ENCODE results near the gene MON1A. TPM values are rescaled to one million over a fixed set of nuclear protein-coding genes. Genes with fewer than 3 reads are reported as not detected.

Gene MON1A
- total RNA-seq, 2 experiments from 2014 or later = 13.0 to 15.8 TPM

- no peaks in the 10 kb centered on the region for H3K9me3 Mint-ChIP-seq (ENCODE audit: low read depth)
- H3K27me3 Mint-ChIP-seq = no peaks in the 10 kb centered on the region
- ATAC-seq = no peak
- peaks cover 8% of the 10 kb centered on the region for H3K4me1 Mint-ChIP-seq
- DNase-seq = no peak
- no peak overlapping the region for H3K27ac Mint-ChIP-seq
- CTCF ChIA-PET = no interaction called here
- H3K36me3 Mint-ChIP-seq = peaks cover 1% of the 10 kb centered on the region
- no peak overlapping the region for H3K4me3 Mint-ChIP-seq
These were observed 30.6 kb downstream of the MON1A start for GRCh38 chr3:49898991-49899390.

- H3K4me1 Mint-ChIP-seq = no peaks in the 10 kb centered on the region
- CTCF ChIA-PET = no interaction called here
- H3K9me3 Mint-ChIP-seq (ENCODE audit: low read depth) = no peaks in the 10 kb centered on the region
- H3K4me3 Mint-ChIP-seq = no peak overlapping the region
- no peak for ATAC-seq
- no peak overlapping the region for H3K27ac Mint-ChIP-seq
- no peaks in the 10 kb centered on the region for H3K36me3 Mint-ChIP-seq
- DNase-seq = no peak
- no peaks in the 10 kb centered on the region for H3K27me3 Mint-ChIP-seq
These were observed 33.3 kb downstream of the MON1A start for GRCh38 chr3:49896345-49896744.

GRCh38 chr3:49895791-49896190 is 33.8 kb downstream of the MON1A start:
- Mint-ChIP-seq H3K27me3 (no peaks in the 10 kb centered on the region), H3K36me3 (no peaks in the 10 kb centered on the region), H3K4me3 (no peak overlapping the region), H3K27ac (no peak overlapping the region), H3K9me3 (ENCODE audit: low read depth) (no peaks in the 10 kb centered on the region), H3K4me1 (no peaks in the 10 kb centered on the region)
- DNase-seq = no peak
- CTCF ChIA-PET = interaction anchor here (1.1 kb wide), 1 partner anchor 48 kb away, joined by 3 read pairs; no protein-coding TSS in a partner anchor
- ATAC-seq = no peak

- CTCF ChIA-PET = no interaction called here
These were observed 40.3 kb downstream of the MON1A start for GRCh38 chr3:49889296-49889695.

GRCh38 chr3:49886922-49887265 is 42.7 kb downstream of the MON1A start:
- Mint-ChIP-seq H3K9me3 (ENCODE audit: low read depth) (no peaks in the 10 kb centered on the region), H3K4me3 (no peak overlapping the region), H3K4me1 (peaks cover 5% of the 10 kb centered on the region), H3K27me3 (no peaks in the 10 kb centered on the region), H3K27ac (no peak overlapping the region), H3K36me3 (no peaks in the 10 kb centered on the region)
- DNase-seq = no peak
- ATAC-seq = no peak
- CTCF ChIA-PET = interaction anchor here (0.8 kb wide), 1 partner anchor 48 kb away, joined by 3 read pairs; no protein-coding TSS in a partner anchor

More at GRCh38 chr3:49889296-49889695, 40.3 kb downstream of the MON1A start:
- H3K27ac Mint-ChIP-seq = no peak overlapping the region
- peaks cover 5% of the 10 kb centered on the region for H3K4me1 Mint-ChIP-seq
- ATAC-seq = no peak
- H3K36me3 Mint-ChIP-seq = no peaks in the 10 kb centered on the region
- H3K9me3 Mint-ChIP-seq (ENCODE audit: low read depth) = no peaks in the 10 kb centered on the region
- no peak overlapping the region for H3K4me3 Mint-ChIP-seq
- DNase-seq = no peak
- H3K27me3 Mint-ChIP-seq = no peaks in the 10 kb centered on the region

- no peaks in the 10 kb centered on the region for H3K9me3 Mint-ChIP-seq (ENCODE audit: low read depth)
- H3K27me3 Mint-ChIP-seq = no peaks in the 10 kb centered on the region
- CTCF ChIA-PET = no interaction called here
- no peak overlapping the region for H3K27ac Mint-ChIP-seq
- no peak overlapping the region for H3K4me3 Mint-ChIP-seq
- ATAC-seq = no peak
- DNase-seq = no peak
- no peaks in the 10 kb centered on the region for H3K36me3 Mint-ChIP-seq
- H3K4me1 Mint-ChIP-seq = no peaks in the 10 kb centered on the region
These were observed 45.6 kb downstream of the MON1A start for GRCh38 chr3:49883998-49884397.

- Mint-ChIP-seq H3K4me1 (no peaks in the 10 kb centered on the region), H3K27me3 (no peaks in the 10 kb centered on the region), H3K27ac (no peak overlapping the region), H3K4me3 (no peak overlapping the region), H3K9me3 (ENCODE audit: low read depth) (no peaks in the 10 kb centered on the region), H3K36me3 (no peaks in the 10 kb centered on the region)
- no peak for DNase-seq
- no peak for ATAC-seq
- CTCF ChIA-PET = interaction anchor here (1.0 to 2.0 kb wide), 3 partner anchors 20 to 210 kb away, joined by 3 to 7 read pairs (median 3); no protein-coding TSS in a partner anchor
These were observed 47.4 kb downstream of the MON1A start for GRCh38 chr3:49882166-49882565.

GRCh38 chr3:49880581-49881315 is 48.9 kb downstream of the MON1A start:
- DNase-seq = no peak
- H3K36me3 Mint-ChIP-seq = no peaks in the 10 kb centered on the region
- CTCF ChIA-PET = interaction anchor here (1.5 kb wide), 1 partner anchor 42 kb away, joined by 4 read pairs; no protein-coding TSS in a partner anchor
- H3K27me3 Mint-ChIP-seq = no peaks in the 10 kb centered on the region
- H3K27ac Mint-ChIP-seq = no peak overlapping the region
- no peak overlapping the region for H3K4me3 Mint-ChIP-seq
- no peaks in the 10 kb centered on the region for H3K4me1 Mint-ChIP-seq
- no peaks in the 10 kb centered on the region for H3K9me3 Mint-ChIP-seq (ENCODE audit: low read depth)
- no peak for ATAC-seq

- no peaks in the 10 kb centered on the region for H3K36me3 Mint-ChIP-seq
- no peaks in the 10 kb centered on the region for H3K9me3 Mint-ChIP-seq (ENCODE audit: low read depth)
- no peaks in the 10 kb centered on the region for H3K27me3 Mint-ChIP-seq
- H3K27ac Mint-ChIP-seq = no peak overlapping the region
- DNase-seq (no peak), ATAC-seq (no peak)
- H3K4me3 Mint-ChIP-seq = no peak overlapping the region
- no peaks in the 10 kb centered on the region for H3K4me1 Mint-ChIP-seq
- CTCF ChIA-PET = interaction anchor here (1.5 kb wide), 1 partner anchor 41 kb away, joined by 4 read pairs; no protein-coding TSS in a partner anchor
These were observed 49.9 kb downstream of the MON1A start for GRCh38 chr3:49879721-49880120.

- Mint-ChIP-seq H3K27ac (no peak overlapping the region), H3K27me3 (no peaks in the 10 kb centered on the region), H3K4me3 (no peak overlapping the region), H3K4me1 (no peaks in the 10 kb centered on the region), H3K9me3 (ENCODE audit: low read depth) (no peaks in the 10 kb centered on the region), H3K36me3 (no peaks in the 10 kb centered on the region)
- CTCF ChIA-PET = interaction anchor here (1.3 to 1.4 kb wide), 2 partner anchors 22 to 78 kb away, joined by 3 to 4 read pairs; no protein-coding TSS in a partner anchor
- DNase-seq = no peak
- no peak for ATAC-seq
These were observed 50.9 kb downstream of the MON1A start for GRCh38 chr3:49878686-49879085.

- CTCF ChIA-PET = interaction anchor here (0.6 to 1.4 kb wide), 2 partner anchors 23 to 164 kb away, joined by 3 to 4 read pairs; no protein-coding TSS in a partner anchor
- no peaks in the 10 kb centered on the region for H3K9me3 Mint-ChIP-seq (ENCODE audit: low read depth)
- no peaks in the 10 kb centered on the region for H3K27me3 Mint-ChIP-seq
- H3K4me1 Mint-ChIP-seq = no peaks in the 10 kb centered on the region
- no peak overlapping the region for H3K4me3 Mint-ChIP-seq
- ATAC-seq (no peak), DNase-seq (no peak)
- no peaks in the 10 kb centered on the region for H3K36me3 Mint-ChIP-seq
- H3K27ac Mint-ChIP-seq = no peak overlapping the region
These were observed 51.9 kb downstream of the MON1A start for GRCh38 chr3:49877716-49878115.

- DNase-seq (no peak), ATAC-seq (no peak)
- CTCF ChIA-PET = no interaction called here
- H3K9me3 Mint-ChIP-seq (ENCODE audit: low read depth) = no peaks in the 10 kb centered on the region
- H3K27ac Mint-ChIP-seq = no peak overlapping the region
- H3K4me3 Mint-ChIP-seq = no peak overlapping the region
- H3K36me3 Mint-ChIP-seq = no peaks in the 10 kb centered on the region
- no peaks in the 10 kb centered on the region for H3K4me1 Mint-ChIP-seq
- peaks cover 1% of the 10 kb centered on the region for H3K27me3 Mint-ChIP-seq
These were observed 53.0 kb downstream of the MON1A start for GRCh38 chr3:49876567-49876966.

GRCh38 chr3:49873623-49874022 is 56.0 kb downstream of the MON1A start:
- Mint-ChIP-seq H3K9me3 (ENCODE audit: low read depth) (no peaks in the 10 kb centered on the region), H3K27me3 (peaks cover 20% of the 10 kb centered on the region), H3K36me3 (no peaks in the 10 kb centered on the region), H3K4me3 (no peak overlapping the region), H3K4me1 (no peaks in the 10 kb centered on the region), H3K27ac (no peak overlapping the region)
- DNase-seq (no peak), ATAC-seq (no peak)
- CTCF ChIA-PET = interaction anchor here (1.6 kb wide), 1 partner anchor 12 kb away, joined by 3 read pairs; no protein-coding TSS in a partner anchor

GRCh38 chr3:49872801-49873281 is 56.8 kb downstream of the MON1A start:
- CTCF ChIA-PET = interaction anchor here (1.6 kb wide), 1 partner anchor 11 kb away, joined by 3 read pairs; no protein-coding TSS in a partner anchor
- ATAC-seq = no peak
- peaks cover 28% of the 10 kb centered on the region for H3K27me3 Mint-ChIP-seq
- H3K36me3 Mint-ChIP-seq = no peaks in the 10 kb centered on the region
- H3K4me1 Mint-ChIP-seq = no peaks in the 10 kb centered on the region
- no peaks in the 10 kb centered on the region for H3K9me3 Mint-ChIP-seq (ENCODE audit: low read depth)
- H3K27ac Mint-ChIP-seq = no peak overlapping the region
- no peak for DNase-seq
- H3K4me3 Mint-ChIP-seq = no peak overlapping the region
